ENCODE measurements around the gene MOGAT1. TPM values are rescaled to one million over a fixed set of nuclear protein-coding genes. Genes with fewer than 3 reads are reported as not detected.

MOGAT1 gene
- total and polyA plus RNA-seq, 2 of the 8 experiments (the other 6 are each of a cell fraction or from before 2014, with no cell fraction given) = 0.11 to 0.67 TPM

DNA sequence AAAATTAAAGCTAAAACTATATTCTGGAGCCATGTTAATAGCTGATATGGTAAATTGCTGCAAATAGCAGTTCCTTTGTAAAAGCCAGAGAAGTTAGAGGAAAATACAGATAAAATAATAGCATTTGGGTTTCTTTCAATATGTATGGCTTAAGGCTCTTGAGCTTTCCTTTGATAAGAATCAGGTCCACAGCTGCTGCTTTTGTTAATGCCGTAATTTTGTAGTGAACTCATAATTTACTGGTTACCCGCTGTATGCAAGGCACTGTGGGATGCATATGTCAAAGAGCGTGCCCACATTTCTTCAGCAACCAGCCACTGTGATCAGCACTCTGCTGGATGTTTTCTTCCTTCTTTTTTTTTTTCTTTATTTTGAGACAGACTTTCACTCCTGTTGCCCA is 79.1 kb downstream of the MOGAT1 start:
- no peak overlapping the region for H2BK15ac ChIP-seq (ENCODE audit: low read length)
- H3K4ac ChIP-seq (replicated peaks; ENCODE audit: insufficient read length, low read depth, low read length) = no peak overlapping the region
- H2BK12ac ChIP-seq (ENCODE audit: low read depth, low read length) = no peak overlapping the region
- POLR2A ChIA-PET (ENCODE audit: partially characterized antibody) = no interaction called here
- H3K23ac ChIP-seq (ENCODE audit: insufficient read length) = no peak overlapping the region
- no peaks in the 10 kb centered on the region for H3K36me3 ChIP-seq (ENCODE audit: control insufficient read depth in 2 of 4, insufficient read depth in 4 of 4, low read length in 3 of 4)
- FAIRE-seq = no peak
- no peak overlapping the region for H2AK5ac ChIP-seq (ENCODE audit: low read depth, low read length)
- H3K23me2 ChIP-seq (ENCODE audit: low read depth, low read length) = no peaks in the 10 kb centered on the region
- peaks cover 2 to 13% (median 8%) of the 10 kb centered on the region in 4 experiments; a peak in 5 of 7 replicates for H3K4me1 ChIP-seq (replicated peaks in 1 of 4; ENCODE audit: control insufficient read depth in 3 of 4, insufficient read depth in 4 of 4, low read length in 3 of 4)
- H3K56ac ChIP-seq (replicated peaks; ENCODE audit: insufficient read length, low read depth, low read length) = no peak overlapping the region
- TF ChIP-seq CEBPB (IDR thresholded peaks at IDR 0.05; ENCODE audit: low read depth, low read length) = no peak
- H3K14ac ChIP-seq (ENCODE audit: insufficient read length) = no peak overlapping the region
- DNase-seq (ENCODE audit: low read depth in 1 of 2, low spot score in 2 of 2) = no peak
- no peak overlapping the region for H4K8ac ChIP-seq (ENCODE audit: extremely low read depth, insufficient read depth, low read length)
- no peaks in the 10 kb centered on the region for H3K9me3 ChIP-seq (ENCODE audit: insufficient read depth in 2 of 2, low read depth in 1 of 2, low read length in 1 of 2)
- H4K91ac ChIP-seq (replicated peaks; ENCODE audit: insufficient read length, low read length) = no peak overlapping the region
- no peaks in the 10 kb centered on the region for H4K20me1 ChIP-seq (replicated peaks in 1 of 2; ENCODE audit: control insufficient read depth in 1 of 2, insufficient read depth in 2 of 2, low read length in 2 of 2)
- H3K4me2 ChIP-seq (ENCODE audit: insufficient read depth in 1 of 2, low read depth in 2 of 2, low read length in 2 of 2) = no peak overlapping the region
- no peak overlapping the region for H3K27ac ChIP-seq (ENCODE audit: low read depth, low read length)
- CTCF ChIA-PET (ENCODE audit: partially characterized antibody) = interaction anchor here (0.6 to 1.1 kb wide), 4 partner anchors 11 to 1117 kb away, joined by 3 to 4 read pairs (median 3); no protein-coding TSS in a partner anchor
- H3K9ac ChIP-seq (replicated peaks in 1 of 4; ENCODE audit: extremely low read depth in 1 of 4, low read depth in 3 of 4, low read length in 3 of 4) = no peak overlapping the region
- no peak overlapping the region for H3K4me3 ChIP-seq (ENCODE audit: extremely low read depth in 1 of 4, insufficient read depth in 2 of 4, low read depth in 3 of 4, low read length in 4 of 4)
- WGBS, 2 experiments (ENCODE audit: extremely low coverage in 1 of 2, insufficient coverage in 1 of 2, insufficient read length in 1 of 2, insufficient replicate concordance in 2 of 2, low coverage in 1 of 2, low lambda C conversion rate in 2 of 2, missing lambda C conversion rate in 1 of 2) = 84% methylated on average over 3 of the region's 3 CpGs; no CpG with 5 or more reads in 1 of the 2 experiments
- H3K79me2 ChIP-seq (ENCODE audit: control insufficient read depth in 1 of 2, insufficient read depth in 2 of 2, low read length in 2 of 2) = no peaks in the 10 kb centered on the region
- H3K79me1 ChIP-seq (ENCODE audit: low read depth, low read length) = no peaks in the 10 kb centered on the region
- no peak overlapping the region for H2AFZ ChIP-seq (ENCODE audit: low read length)
- no peak overlapping the region for H3K18ac ChIP-seq (ENCODE audit: extremely low read depth, low read length)
- H2BK120ac ChIP-seq (replicated peaks; ENCODE audit: low read depth, low read length) = no peak overlapping the region
- H4K5ac ChIP-seq (ENCODE audit: insufficient read length, low read depth, low read length) = no peak overlapping the region
- no peak overlapping the region for H2BK20ac ChIP-seq (ENCODE audit: low read length)
- peaks cover 0 to 1% (median 0%) of the 10 kb centered on the region in 4 experiments; a peak in 3 of 7 replicates for H3K27me3 ChIP-seq (replicated peaks in 1 of 4; ENCODE audit: control insufficient read depth in 3 of 4, extremely low read depth in 1 of 4, insufficient read depth in 3 of 4, low read length in 3 of 4)
- H2BK5ac ChIP-seq (ENCODE audit: low read depth, low read length) = no peak overlapping the region
